ENCODE data around the gene TIRAP. TPM values are rescaled to one million over a fixed set of nuclear protein-coding genes. Genes with fewer than 3 reads are reported as not detected.

The TIRAP gene
- total RNA-seq, 1 donor from 2014 or later = 2.3 TPM

GRCh38 chr11:126339073-126339862 lies 56.4 kb downstream of the TIRAP start:
- TF ChIP-seq CTCF (conservative IDR thresholded peaks at IDR 0.05; ENCODE audit: low read depth, low read length) = no peak
- no peak overlapping the region for H3K4me3 ChIP-seq (ENCODE audit: low read depth, low read length)
- no peak for DNase-seq (ENCODE audit: low read depth)

- no peak for TF ChIP-seq CTCF (conservative IDR thresholded peaks at IDR 0.05; ENCODE audit: low read depth, low read length)
- no peak overlapping the region for H3K4me3 ChIP-seq (ENCODE audit: low read depth, low read length)
- no peak for DNase-seq (ENCODE audit: low read depth)
Observed at GRCh38 chr11:126339863-126340434, 57.1 kb downstream of the TIRAP start.

GRCh38 chr11:126340960-126341606 lies 58.2 kb downstream of the TIRAP start:
- no peak overlapping the region for H3K4me3 ChIP-seq (ENCODE audit: low read depth, low read length)
- TF ChIP-seq CTCF (conservative IDR thresholded peaks at IDR 0.05; ENCODE audit: low read depth, low read length) = no peak
- no peak for DNase-seq (ENCODE audit: low read depth)

- TF ChIP-seq CTCF (conservative IDR thresholded peaks at IDR 0.05; ENCODE audit: low read depth, low read length) = no peak
- DNase-seq (ENCODE audit: low read depth) = no peak
- no peak overlapping the region for H3K4me3 ChIP-seq (ENCODE audit: low read depth, low read length)
Observed at GRCh38 chr11:126341760-126342161, 58.9 kb downstream of the TIRAP start.

- no peak for DNase-seq (ENCODE audit: low read depth)
- TF ChIP-seq CTCF (conservative IDR thresholded peaks at IDR 0.05; ENCODE audit: low read depth, low read length) = no peak
- H3K4me3 ChIP-seq (ENCODE audit: low read depth, low read length) = no peak overlapping the region
Observed at GRCh38 chr11:126343051-126343450, 60.2 kb downstream of the TIRAP start.

Other genes with a start within 250 kb of the TIRAP start
- gene CDON, start 220.2 kb upstream of the TIRAP start, total RNA-seq = 3.3 and 4.9 TPM in 2 replicates
- 18.2 and 24.9 TPM in 2 replicates for gene RPUSD4, start 71.4 kb upstream of the TIRAP start, total RNA-seq
- gene FAM118B, start 71.3 kb upstream of the TIRAP start, total RNA-seq = 26.0 and 28.1 TPM in 2 replicates
- gene SRPRA, start 14.2 kb upstream of the TIRAP start, total RNA-seq = 54.8 and 76.3 TPM in 2 replicates
- 28.1 and 34.1 TPM in 2 replicates for gene FOXRED1, start 13.9 kb upstream of the TIRAP start, total RNA-seq
- gene DCPS, start 21.0 kb downstream of the TIRAP start, total RNA-seq = 17.2 and 24.1 TPM in 2 replicates
- gene ST3GAL4, start 72.6 kb downstream of the TIRAP start, total RNA-seq = 15.9 and 24.2 TPM in 2 replicates

All from epithelial cell of proximal tubule (primary cell).